Smooth muscle cell (in vitro differentiated cells): ENCODE data around the gene TUBB2A. TPM values are rescaled to one million over a fixed set of nuclear protein-coding genes. Genes with fewer than 3 reads are reported as not detected.
"Not testable (repeated sequence)": the region's sequence is repeated elsewhere in the genome, so short reads cannot be mapped to it uniquely, and the experiment has no call there.

Experiments used
- DNase-seq: peaks from one replicate; lab custom pipeline; 2025; ENCODE audit not compliant: unreplicated experiment; lab: John Stamatoyannopoulos, UW
- H2AFZ ChIP-seq: fragments of 200-600 bp; sonication (generic); 2 replicates; pipeline ENCODE4 v1.6.0; 2016; ENCODE audit warnings: antibody characterized with exemption, low read depth, mild to moderate bottlenecking
- H3F3A ChIP-seq: fragments of 200-600 bp; sonication (generic); 2 replicates; pipeline ENCODE4 v1.6.0; 2017; ENCODE audit warnings: antibody characterized with exemption, low read depth
- H3K27ac ChIP-seq: fragments of 200-600 bp; sonication (generic); 2 replicates; pipeline ENCODE4 v1.5.1; 2016; ENCODE audit warnings: low read depth, mild to moderate bottlenecking
- H3K27me3 ChIP-seq: fragments of 200-600 bp; sonication (generic); 2 replicates; pipeline ENCODE4 v1.6.1; 2016; ENCODE audit warnings: low read depth, mild to moderate bottlenecking
- H3K36me3 ChIP-seq: fragments of 200-600 bp; sonication (generic); 2 replicates; pipeline ENCODE4 v1.5.1; 2016; ENCODE audit warnings: low read depth
- H3K4me1 ChIP-seq: fragments of 200-600 bp; sonication (generic); 2 replicates; pipeline ENCODE4 v1.5.1; 2016; ENCODE audit warnings: low read depth
- H3K4me2 ChIP-seq: fragments of 200-600 bp; sonication (generic); 2 replicates; pipeline ENCODE4 v1.6.0; 2016; ENCODE audit warnings: mild to moderate bottlenecking
- H3K4me3 ChIP-seq: fragments of 200-600 bp; sonication (generic); 2 replicates; pipeline ENCODE4 v1.5.1; 2016; ENCODE audit warnings: mild to moderate bottlenecking
- H3K79me2 ChIP-seq: fragments of 200-600 bp; sonication (generic); 2 replicates; pipeline ENCODE4 v1.6.0; 2016; ENCODE audit warnings: low read depth, mild to moderate bottlenecking
- H3K9ac ChIP-seq: fragments of 200-600 bp; sonication (generic); 2 replicates; pipeline ENCODE4 v1.6.0; 2016; ENCODE audit warnings: low read depth
- H3K9me3 ChIP-seq: fragments of 200-600 bp; sonication (generic); replicated peaks from 2 replicates; pipeline ENCODE4 v1.5.1; 2016; ENCODE audit warnings: low read depth
- H4K20me1 ChIP-seq: fragments of 200-600 bp; sonication (generic); 2 replicates; pipeline ENCODE4 v1.6.0; 2016; ENCODE audit warnings: low read depth
- CTCF ChIP-seq: fragments of 200-600 bp; sonication (generic); IDR thresholded peaks from 2 replicates; pipeline ENCODE4 v1.5.1; 2017; ENCODE audit warnings: borderline replicate concordance, mild to moderate bottlenecking, antibody characterized with exemption; ENCODE audit not compliant: insufficient read depth, poor library complexity, severe bottlenecking
- WGBS: methylation state at CpG from one replicate; pipeline ENCODE4 v1.1.7; 2016; ENCODE audit warnings: low lambda C conversion rate; 5-methylcytosine and 5-hydroxymethylcytosine counted together
- polyA plus RNA-seq: library from polyadenylated mRNA; unstranded; fragments of >200 nt; fragmentation: Nextera tagmentation; extraction: Ambion mirVana; gene quantifications from 2 replicates; pipeline ENCODE4 v1.2.1, GENCODE V29; 2016
- total RNA-seq: library from RNA; depleted of rRNA; stranded (reverse); fragments of >200 nt; gene quantifications from 2 replicates; pipeline ENCODE4 v1.2.3, GENCODE V29; 2014

Gene TUBB2A
- total and polyA plus RNA-seq, 2 experiments from 2014 or later: 236 to 272 TPM

- TF ChIP-seq CTCF: no peak
- Histone ChIP-seq H3F3A (no peaks in the 10 kb centered on the region), H3K27me3 (no peaks in the 10 kb centered on the region), H2AFZ (no peak overlapping the region), H3K27ac (peak overlapping the region; percentile 80), H3K4me1 (peaks cover 6% of the 10 kb centered on the region), H3K4me2 (no peak overlapping the region), H3K9ac (peak overlapping the region; percentile 22), H3K9me3 (no peaks in the 10 kb centered on the region), H3K4me3 (no peak overlapping the region), H4K20me1 (no peaks in the 10 kb centered on the region), H3K36me3 (no peaks in the 10 kb centered on the region), H3K79me2 (no peaks in the 10 kb centered on the region)
- WGBS: 83% methylated on average over 22 of the region's 22 CpGs
- no peak for DNase-seq
These were observed 19.4 kb upstream of the TUBB2A start for GRCh38 chr6:3176562-3177355.

- Histone ChIP-seq H3K9ac (peak overlapping the region; percentile 22), H3K4me1 (peaks cover 6% of the 10 kb centered on the region), H3K9me3 (no peaks in the 10 kb centered on the region), H2AFZ (no peak overlapping the region), H3K36me3 (no peaks in the 10 kb centered on the region), H3K27me3 (no peaks in the 10 kb centered on the region), H3K4me3 (no peak overlapping the region), H3K79me2 (no peaks in the 10 kb centered on the region), H3K27ac (peak overlapping the region; percentile 80), H3F3A (no peaks in the 10 kb centered on the region), H4K20me1 (no peaks in the 10 kb centered on the region), H3K4me2 (no peak overlapping the region)
- WGBS: 70% methylated on average over 11 of the region's 11 CpGs
- DNase-seq: no peak
- TF ChIP-seq CTCF: no peak
These were observed 18.5 kb upstream of the TUBB2A start for GRCh38 chr6:3175715-3176402.

- 82% methylated on average over 11 of the region's 11 CpGs for WGBS
These were observed 16.3 kb upstream of the TUBB2A start for GRCh38 chr6:3173636-3174089.

GRCh38 chr6:3172789-3173188, 15.4 kb upstream of the TUBB2A start:
- WGBS: 49% methylated on average over 4 of the region's 4 CpGs
- H2AFZ ChIP-seq: not testable (repeated sequence)

More at GRCh38 chr6:3173636-3174089, 16.3 kb upstream of the TUBB2A start:
- H3K36me3 ChIP-seq, H3F3A ChIP-seq, H3K27ac ChIP-seq, H3K9me3 ChIP-seq, H2AFZ ChIP-seq, H3K27me3 ChIP-seq, H4K20me1 ChIP-seq, H3K9ac ChIP-seq, H3K79me2 ChIP-seq, H3K4me2 ChIP-seq, DNase-seq, H3K4me3 ChIP-seq: not testable (repeated sequence)
- H3K4me1 ChIP-seq: peaks cover 11% of the 10 kb centered on the region

GRCh38 chr6:3171313-3172175, 14.2 kb upstream of the TUBB2A start:
- not testable (repeated sequence) for H3K9me3 ChIP-seq, H3K4me3 ChIP-seq, H4K20me1 ChIP-seq, H2AFZ ChIP-seq, H3K79me2 ChIP-seq, H3K36me3 ChIP-seq, H3K27me3 ChIP-seq, DNase-seq, H3F3A ChIP-seq
- peak overlapping the region; percentile 85 for H3K9ac ChIP-seq
- peak overlapping the region; percentile 92 for H3K27ac ChIP-seq
- peak overlapping the region; percentile 18 for H3K4me2 ChIP-seq
- 60% methylated on average over 17 of the region's 17 CpGs for WGBS
- H3K4me1 ChIP-seq: peaks cover 22% of the 10 kb centered on the region

More at GRCh38 chr6:3172789-3173188, 15.4 kb upstream of the TUBB2A start:
- H3K9me3 ChIP-seq, H4K20me1 ChIP-seq, H3K36me3 ChIP-seq, H3F3A ChIP-seq, DNase-seq, H3K79me2 ChIP-seq, H3K27me3 ChIP-seq, H3K4me2 ChIP-seq, H3K4me3 ChIP-seq: not testable (repeated sequence)
- H3K9ac ChIP-seq: peak overlapping the region; percentile 46
- peaks cover 11% of the 10 kb centered on the region for H3K4me1 ChIP-seq
- H3K27ac ChIP-seq: peak overlapping the region; percentile 92

GRCh38 chr6:3170676-3171075, 13.3 kb upstream of the TUBB2A start:
- H3K9ac ChIP-seq, H3K36me3 ChIP-seq, H3K9me3 ChIP-seq, H2AFZ ChIP-seq, DNase-seq, H3K79me2 ChIP-seq, H3K4me3 ChIP-seq, H3K27me3 ChIP-seq, H4K20me1 ChIP-seq, H3F3A ChIP-seq, H3K4me2 ChIP-seq: not testable (repeated sequence)
- WGBS: 100% methylated on average over 15 of the region's 24 CpGs
- peaks cover 30% of the 10 kb centered on the region for H3K4me1 ChIP-seq
- H3K27ac ChIP-seq: peak overlapping the region; percentile 92
